Measurements from ENCODE around the gene GSG1. TPM values are rescaled to one million over a fixed set of nuclear protein-coding genes. Genes with fewer than 3 reads are reported as not detected.

Gene GSG1
- total RNA-seq, 2 donors from 2014 or later: 0.31 TPM; not detected in 1

DNA sequence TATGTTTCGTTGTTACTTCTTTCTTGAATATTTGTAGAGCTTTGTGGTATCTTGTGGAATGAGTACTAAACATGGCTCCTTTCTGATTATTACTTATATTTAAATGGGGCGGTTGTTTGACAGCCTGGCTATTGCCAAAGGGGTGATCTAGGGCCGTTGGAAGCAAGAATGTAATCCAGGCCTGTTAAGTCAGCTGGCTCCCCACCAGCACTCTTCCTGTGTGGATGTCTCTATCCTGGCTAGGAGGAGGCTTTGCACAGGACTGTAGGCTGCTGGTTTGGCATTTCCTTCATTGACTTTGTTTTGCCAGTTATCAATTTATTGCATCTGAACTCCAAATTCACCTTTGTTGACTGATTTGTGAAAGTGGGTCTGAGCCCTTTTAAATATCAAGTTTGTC lies 53.7 kb downstream of the GSG1 start:
- WGBS, 2 experiments (ENCODE audit: insufficient coverage in 1 of 2, insufficient read length in 1 of 2): 76% methylated on average over 3 of the region's 3 CpGs; no CpG with 5 or more reads in 1 of the 2 experiments
- H3K27me3 Mint-ChIP-seq (ENCODE audit: insufficient read depth): peaks cover 8% of the 10 kb centered on the region
- Histone ChIP-seq H3K4me3 (ENCODE audit: low read length) (no peak overlapping the region), H3K9me3 (ENCODE audit: control insufficient read depth, low read length) (peaks cover 54% of the 10 kb centered on the region), H3K27ac (ENCODE audit: low read depth, low read length) (no peak overlapping the region), H3K4me1 (ENCODE audit: control insufficient read depth, insufficient read depth, low read length) (no peaks in the 10 kb centered on the region), H3K9ac (ENCODE audit: extremely low read depth, low read length, poor library complexity, severe bottlenecking) (no peak overlapping the region), H3K36me3 (ENCODE audit: control insufficient read depth, insufficient read depth, low read length) (no peaks in the 10 kb centered on the region), H3K27me3 (ENCODE audit: control insufficient read depth, insufficient read depth, low read length, poor library complexity, severe bottlenecking) (no peaks in the 10 kb centered on the region)
- H3K36me3 Mint-ChIP-seq (ENCODE audit: low read depth): peaks cover 15% of the 10 kb centered on the region
- H3K9me3 Mint-ChIP-seq: peaks cover 36% of the 10 kb centered on the region
- no peak for DNase-seq
- H3K4me3 Mint-ChIP-seq: no peak overlapping the region
- TF ChIP-seq, protein P1, sequence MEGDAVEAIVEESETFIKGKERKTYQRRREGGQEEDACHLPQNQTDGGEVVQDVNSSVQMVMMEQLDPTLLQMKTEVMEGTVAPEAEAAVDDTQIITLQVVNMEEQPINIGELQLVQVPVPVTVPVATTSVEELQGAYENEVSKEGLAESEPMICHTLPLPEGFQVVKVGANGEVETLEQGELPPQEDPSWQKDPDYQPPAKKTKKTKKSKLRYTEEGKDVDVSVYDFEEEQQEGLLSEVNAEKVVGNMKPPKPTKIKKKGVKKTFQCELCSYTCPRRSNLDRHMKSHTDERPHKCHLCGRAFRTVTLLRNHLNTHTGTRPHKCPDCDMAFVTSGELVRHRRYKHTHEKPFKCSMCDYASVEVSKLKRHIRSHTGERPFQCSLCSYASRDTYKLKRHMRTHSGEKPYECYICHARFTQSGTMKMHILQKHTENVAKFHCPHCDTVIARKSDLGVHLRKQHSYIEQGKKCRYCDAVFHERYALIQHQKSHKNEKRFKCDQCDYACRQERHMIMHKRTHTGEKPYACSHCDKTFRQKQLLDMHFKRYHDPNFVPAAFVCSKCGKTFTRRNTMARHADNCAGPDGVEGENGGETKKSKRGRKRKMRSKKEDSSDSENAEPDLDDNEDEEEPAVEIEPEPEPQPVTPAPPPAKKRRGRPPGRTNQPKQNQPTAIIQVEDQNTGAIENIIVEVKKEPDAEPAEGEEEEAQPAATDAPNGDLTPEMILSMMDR (conservative IDR thresholded peaks at IDR 0.05): no peak
- no peak overlapping the region for H3K27ac Mint-ChIP-seq
- H3K4me1 Mint-ChIP-seq: peaks cover 13% of the 10 kb centered on the region

DNA sequence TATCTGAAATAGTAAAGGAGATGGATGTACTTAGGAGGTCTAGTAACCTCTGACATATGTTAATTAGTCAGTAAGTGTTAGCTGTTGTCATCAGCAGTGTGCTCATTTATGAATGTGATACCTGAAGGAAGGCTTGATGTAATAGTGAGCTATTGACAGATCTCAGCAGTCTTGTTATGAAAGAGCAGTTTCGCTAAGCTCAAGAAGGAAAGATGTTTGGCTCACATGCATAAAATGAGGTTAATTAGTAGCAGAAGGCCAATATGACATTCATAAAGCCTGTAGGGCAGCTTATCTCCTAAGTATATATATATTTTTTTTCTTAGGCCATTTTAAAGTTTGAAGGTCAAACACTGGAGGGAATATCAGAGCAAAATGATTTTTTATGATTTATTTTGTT lies 56.5 kb downstream of the GSG1 start:
- Histone ChIP-seq H3K27me3 (ENCODE audit: control insufficient read depth, insufficient read depth, low read length, poor library complexity, severe bottlenecking) (peaks cover 7% of the 10 kb centered on the region), H3K4me3 (ENCODE audit: low read length) (no peak overlapping the region), H3K9ac (ENCODE audit: extremely low read depth, low read length, poor library complexity, severe bottlenecking) (no peak overlapping the region), H3K36me3 (ENCODE audit: control insufficient read depth, insufficient read depth, low read length) (no peaks in the 10 kb centered on the region), H3K4me1 (ENCODE audit: control insufficient read depth, insufficient read depth, low read length) (no peaks in the 10 kb centered on the region), H3K27ac (ENCODE audit: low read depth, low read length) (no peak overlapping the region), H3K9me3 (ENCODE audit: control insufficient read depth, low read length) (peaks cover 27% of the 10 kb centered on the region)
- DNase-seq: no peak
- WGBS, 2 experiments (ENCODE audit: insufficient coverage in 1 of 2, insufficient read length in 1 of 2): 95 to 100% methylated on average over 1 of the region's 1 CpG
- Mint-ChIP-seq H3K9me3 (peaks cover 11% of the 10 kb centered on the region), H3K27me3 (ENCODE audit: insufficient read depth) (peaks cover 26% of the 10 kb centered on the region), H3K4me1 (peaks cover 22% of the 10 kb centered on the region), H3K36me3 (ENCODE audit: low read depth) (peaks cover 5% of the 10 kb centered on the region), H3K27ac (no peak overlapping the region), H3K4me3 (no peak overlapping the region)
- TF ChIP-seq, protein P1 (conservative IDR thresholded peaks at IDR 0.05): no peak

DNA sequence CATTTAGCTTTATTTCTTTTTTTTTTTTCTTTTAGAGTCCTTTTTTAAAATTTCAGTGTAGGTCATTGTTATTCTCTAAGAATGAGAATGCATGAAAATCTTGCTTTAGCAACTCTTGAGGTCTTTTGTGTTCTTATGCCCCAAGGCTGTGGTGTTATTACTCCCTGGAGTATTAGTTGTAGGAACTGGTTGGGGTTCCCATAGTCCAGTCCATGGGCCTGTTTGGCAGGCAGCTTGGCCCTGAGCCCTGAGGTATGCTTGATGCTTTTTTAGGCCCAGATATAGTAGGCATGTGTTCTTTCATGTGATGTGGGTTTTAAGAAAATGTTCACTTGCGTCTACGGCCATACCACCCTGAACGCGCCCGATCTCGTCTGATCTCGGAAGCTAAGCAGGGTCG lies 57.7 kb downstream of the GSG1 start:
- no peak overlapping the region for H3K27ac ChIP-seq (ENCODE audit: low read depth, low read length)
- Mint-ChIP-seq H3K36me3 (ENCODE audit: low read depth) (peaks cover 5% of the 10 kb centered on the region), H3K27ac (no peak overlapping the region), H3K27me3 (ENCODE audit: insufficient read depth) (peaks cover 35% of the 10 kb centered on the region), H3K4me1 (peaks cover 22% of the 10 kb centered on the region), H3K4me3 (peak overlapping the region; percentile 67), H3K9me3 (peaks cover 8% of the 10 kb centered on the region)
- H3K36me3 ChIP-seq (ENCODE audit: control insufficient read depth, insufficient read depth, low read length): no peaks in the 10 kb centered on the region
- no peak overlapping the region for H3K9ac ChIP-seq (ENCODE audit: extremely low read depth, low read length, poor library complexity, severe bottlenecking)
- DNase-seq: no peak
- H3K4me3 ChIP-seq (ENCODE audit: low read length): no peak overlapping the region
- no peaks in the 10 kb centered on the region for H3K4me1 ChIP-seq (ENCODE audit: control insufficient read depth, insufficient read depth, low read length)
- 98% methylated on average over 7 of the region's 8 CpGs for WGBS, 2 experiments (ENCODE audit: insufficient coverage in 1 of 2, insufficient read length in 1 of 2)
- H3K9me3 ChIP-seq (ENCODE audit: control insufficient read depth, low read length): peaks cover 18% of the 10 kb centered on the region
- TF ChIP-seq, protein P1 (conservative IDR thresholded peaks at IDR 0.05): no peak
- H3K27me3 ChIP-seq (ENCODE audit: control insufficient read depth, insufficient read depth, low read length, poor library complexity, severe bottlenecking): peaks cover 13% of the 10 kb centered on the region

All from endodermal cell (in vitro differentiated cells).